Stimulated activated CD4-positive, alpha-beta T cell treated with anti-CD3 and anti-CD28 coated beads, Interleukin-12 subunit alpha, Interleukin-12 subunit beta, amount 100 ng/mL, for 4 hours (primary cell): ENCODE results near the gene MEDAG.

Source experiments
- DNase-seq: peaks from one replicate; pipeline ENCODE4 v3.0.0-alpha.2; 2020

Gene MEDAG

DNA sequence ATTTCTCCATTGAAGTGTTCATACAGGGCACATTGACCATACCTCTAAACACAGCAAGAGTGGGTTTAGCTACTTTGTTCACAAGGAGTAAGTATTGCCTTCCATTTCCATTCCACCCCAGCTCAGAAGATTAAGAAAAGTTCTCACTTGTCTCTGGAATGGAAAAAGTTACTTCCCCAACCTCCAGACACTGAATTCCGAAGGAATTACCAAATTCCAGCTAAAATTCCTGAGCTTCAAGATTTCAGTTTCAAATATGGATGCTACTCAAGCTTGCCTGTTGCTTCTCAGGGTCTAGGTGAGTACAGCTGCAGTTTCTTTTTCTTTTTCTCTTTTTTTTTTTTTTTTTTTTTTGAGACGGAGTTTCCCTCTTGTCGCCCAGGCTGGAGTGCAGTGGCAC, 60.0 kb downstream of the MEDAG start:
- DNase-seq, result no peak

GRCh38 chr13:30968846-30969245, 62.8 kb downstream of the MEDAG start:
- DNase-seq, result no peak

DNA sequence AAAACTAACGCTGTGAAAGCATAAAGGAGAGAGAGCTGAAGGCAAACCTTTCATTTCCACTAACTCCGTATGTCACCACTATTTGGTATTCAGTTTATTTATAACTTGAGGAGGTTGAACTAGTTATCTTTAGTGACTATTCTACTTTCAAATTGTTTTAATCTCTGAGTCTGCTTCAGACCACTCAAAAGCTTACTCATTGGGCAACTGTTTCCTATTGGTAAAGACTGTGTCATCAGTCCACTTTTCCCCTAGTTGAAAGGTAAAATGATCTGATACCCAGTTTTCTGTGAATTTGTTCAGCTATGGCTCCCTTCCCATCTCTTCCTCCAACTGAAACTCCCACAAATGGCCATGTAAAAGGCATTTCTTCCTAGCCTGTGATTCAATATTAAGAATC, 65.5 kb downstream of the MEDAG start:
- DNase-seq, result no peak

DNA sequence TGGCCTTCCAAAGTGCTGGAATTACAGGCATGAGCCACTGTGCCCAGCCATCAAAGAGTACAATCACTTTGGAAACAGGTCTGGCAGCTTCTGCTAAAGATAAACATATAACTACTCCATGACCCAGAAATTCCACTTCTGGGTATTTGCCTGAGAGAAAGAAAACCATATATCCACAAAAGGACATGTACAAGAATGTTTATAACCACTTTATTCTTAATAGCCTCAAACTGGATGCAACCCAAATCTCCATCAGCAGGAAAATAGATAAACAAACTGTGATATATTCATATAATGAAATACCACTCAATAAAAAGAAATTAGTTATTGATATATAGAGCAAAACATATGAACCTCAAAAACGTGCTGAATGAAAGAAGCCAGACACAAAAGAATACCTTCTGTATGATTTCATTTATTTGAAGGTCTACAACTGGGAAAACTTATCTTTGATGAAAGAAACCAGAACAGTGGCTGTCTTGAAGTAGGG, 66.9 kb downstream of the MEDAG start:
- no peak for DNase-seq

- DNase-seq, result no peak
Observed at GRCh38 chr13:30974350-30974749, 68.3 kb downstream of the MEDAG start.
